ENCODE measurements around the gene PTPRF.

Gene PTPRF

GRCh38 chr1:43559714-43560113 is 29.0 kb downstream of the PTPRF start:
- Histone ChIP-seq H3K27me3 (ENCODE audit: control insufficient read depth in 5 of 5, insufficient read depth in 4 of 5, low read length in 5 of 5) (peaks cover 0 to 11% (median 0%) of the 10 kb centered on the region in 5 donors), H3K36me3 (ENCODE audit: control insufficient read depth in 5 of 5, insufficient read depth in 5 of 5, low read length in 5 of 5) (peaks cover 0 to 20% (median 14%) of the 10 kb centered on the region in 5 donors), H3K9ac (ENCODE audit: low read length in 5 of 5) (no peak overlapping the region), H3K27ac (ENCODE audit: low read depth, low read length) (no peak overlapping the region), H3K4me3 (ENCODE audit: low read depth in 1 of 5, low read length in 5 of 5) (peak overlapping the region in 2 of 5 donors; percentile 30 to 32), H3K4me1 (ENCODE audit: control insufficient read depth in 5 of 5, insufficient read depth in 5 of 5, low read length in 5 of 5) (peaks cover 8 to 74% (median 63%) of the 10 kb centered on the region in 5 donors), H3K9me3 (ENCODE audit: control insufficient read depth in 5 of 5, low read length in 5 of 5) (no peaks in the 10 kb centered on the region)

- Histone ChIP-seq H3K27ac (ENCODE audit: low read depth, low read length) (no peak overlapping the region), H3K36me3 (ENCODE audit: control insufficient read depth in 5 of 5, insufficient read depth in 5 of 5, low read length in 5 of 5) (peaks cover 0 to 20% (median 14%) of the 10 kb centered on the region in 5 donors), H3K27me3 (ENCODE audit: control insufficient read depth in 5 of 5, insufficient read depth in 4 of 5, low read length in 5 of 5) (peaks cover 0 to 11% (median 0%) of the 10 kb centered on the region in 5 donors), H3K4me1 (ENCODE audit: control insufficient read depth in 5 of 5, insufficient read depth in 5 of 5, low read length in 5 of 5) (peaks cover 10 to 74% (median 65%) of the 10 kb centered on the region in 5 donors), H3K4me3 (ENCODE audit: low read depth in 1 of 5, low read length in 5 of 5) (peak overlapping the region in 1 of 5 donors; percentile 32), H3K9me3 (ENCODE audit: control insufficient read depth in 5 of 5, low read length in 5 of 5) (no peaks in the 10 kb centered on the region), H3K9ac (ENCODE audit: low read length in 5 of 5) (no peak overlapping the region)
Observed at GRCh38 chr1:43560286-43560685, 29.6 kb downstream of the PTPRF start.

GRCh38 chr1:43563876-43564539 is 33.3 kb downstream of the PTPRF start:
- Histone ChIP-seq H3K36me3 (ENCODE audit: control insufficient read depth in 5 of 5, insufficient read depth in 5 of 5, low read length in 5 of 5) (peaks cover 0 to 20% (median 11%) of the 10 kb centered on the region in 5 donors), H3K9me3 (ENCODE audit: control insufficient read depth in 5 of 5, low read length in 5 of 5) (no peaks in the 10 kb centered on the region), H3K27me3 (ENCODE audit: control insufficient read depth in 5 of 5, insufficient read depth in 4 of 5, low read length in 5 of 5) (peaks cover 0 to 11% (median 0%) of the 10 kb centered on the region in 5 donors), H3K4me3 (ENCODE audit: low read depth in 1 of 5, low read length in 5 of 5) (no peak overlapping the region), H3K9ac (ENCODE audit: low read length in 5 of 5) (no peak overlapping the region), H3K27ac (ENCODE audit: low read depth, low read length) (peak overlapping the region; percentile 38), H3K4me1 (ENCODE audit: control insufficient read depth in 5 of 5, insufficient read depth in 5 of 5, low read length in 5 of 5) (peaks cover 10 to 76% (median 60%) of the 10 kb centered on the region in 5 donors)

- Histone ChIP-seq H3K36me3 (ENCODE audit: control insufficient read depth in 5 of 5, insufficient read depth in 5 of 5, low read length in 5 of 5) (peaks cover 0 to 21% (median 13%) of the 10 kb centered on the region in 5 donors), H3K27ac (ENCODE audit: low read depth, low read length) (no peak overlapping the region), H3K9ac (ENCODE audit: low read length in 5 of 5) (peak overlapping the region in 1 of 5 donors; percentile 49), H3K4me1 (ENCODE audit: control insufficient read depth in 5 of 5, insufficient read depth in 5 of 5, low read length in 5 of 5) (peaks cover 8 to 69% (median 52%) of the 10 kb centered on the region in 5 donors), H3K4me3 (ENCODE audit: low read depth in 1 of 5, low read length in 5 of 5) (peak overlapping the region; percentile 35 to 68 (median 55)), H3K9me3 (ENCODE audit: control insufficient read depth in 5 of 5, low read length in 5 of 5) (no peaks in the 10 kb centered on the region), H3K27me3 (ENCODE audit: control insufficient read depth in 5 of 5, insufficient read depth in 4 of 5, low read length in 5 of 5) (peaks cover 0 to 8% (median 0%) of the 10 kb centered on the region in 5 donors)
Observed at GRCh38 chr1:43564551-43565348, 34.1 kb downstream of the PTPRF start.

DNA sequence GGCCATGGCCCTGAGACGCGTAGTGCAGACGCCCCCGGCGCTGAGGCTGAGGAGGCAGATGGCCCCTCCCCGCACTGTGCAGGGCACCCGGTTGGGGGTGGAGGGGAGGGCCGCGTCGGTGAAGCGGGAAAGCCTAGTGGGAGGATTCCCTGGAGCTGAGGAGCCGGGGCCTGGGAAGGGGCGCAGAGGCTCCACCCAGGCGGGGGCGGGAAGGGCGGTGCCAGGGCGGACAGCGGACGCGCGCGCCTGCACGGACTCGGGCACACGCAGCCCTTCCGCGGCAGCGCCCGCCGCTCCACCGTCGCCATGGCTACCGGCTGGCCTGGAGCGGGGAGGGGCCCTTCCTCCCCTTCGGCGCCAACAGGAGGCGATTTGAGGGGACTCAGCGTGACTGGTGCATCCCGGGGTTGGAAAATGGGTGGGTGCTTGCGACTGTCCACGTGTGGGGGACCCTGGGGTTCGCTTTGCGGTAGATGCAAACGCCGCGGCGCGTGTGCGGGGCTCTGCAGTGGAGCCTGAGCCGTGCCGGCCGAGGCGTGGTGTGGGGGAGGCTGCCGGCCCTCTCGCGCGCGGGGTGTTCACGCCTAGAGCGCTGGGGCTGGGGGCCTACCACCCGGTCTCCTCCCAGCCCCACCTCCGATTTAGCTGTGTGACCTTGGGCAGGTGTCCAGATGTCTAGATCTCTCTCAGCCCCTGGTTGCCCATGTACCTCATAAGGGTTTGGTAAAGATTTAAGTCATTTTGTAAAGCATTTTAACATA is 35.1 kb downstream of the PTPRF start:
- H3K27ac ChIP-seq (ENCODE audit: low read depth, low read length) = peak overlapping the region; percentile 60
- peaks cover 8 to 66% (median 47%) of the 10 kb centered on the region in 5 donors for H3K4me1 ChIP-seq (ENCODE audit: control insufficient read depth in 5 of 5, insufficient read depth in 5 of 5, low read length in 5 of 5)
- H3K27me3 ChIP-seq (ENCODE audit: control insufficient read depth in 5 of 5, insufficient read depth in 4 of 5, low read length in 5 of 5) = no peaks in the 10 kb centered on the region
- no peaks in the 10 kb centered on the region for H3K9me3 ChIP-seq (ENCODE audit: control insufficient read depth in 5 of 5, low read length in 5 of 5)
- peak overlapping the region in 1 of 5 donors; percentile 49 for H3K9ac ChIP-seq (ENCODE audit: low read length in 5 of 5)
- H3K4me3 ChIP-seq (ENCODE audit: low read depth in 1 of 5, low read length in 5 of 5) = peak overlapping the region; percentile 35 to 68 (median 55)
- H3K36me3 ChIP-seq (ENCODE audit: control insufficient read depth in 5 of 5, insufficient read depth in 5 of 5, low read length in 5 of 5) = peaks cover 0 to 24% (median 14%) of the 10 kb centered on the region in 5 donors

DNA sequence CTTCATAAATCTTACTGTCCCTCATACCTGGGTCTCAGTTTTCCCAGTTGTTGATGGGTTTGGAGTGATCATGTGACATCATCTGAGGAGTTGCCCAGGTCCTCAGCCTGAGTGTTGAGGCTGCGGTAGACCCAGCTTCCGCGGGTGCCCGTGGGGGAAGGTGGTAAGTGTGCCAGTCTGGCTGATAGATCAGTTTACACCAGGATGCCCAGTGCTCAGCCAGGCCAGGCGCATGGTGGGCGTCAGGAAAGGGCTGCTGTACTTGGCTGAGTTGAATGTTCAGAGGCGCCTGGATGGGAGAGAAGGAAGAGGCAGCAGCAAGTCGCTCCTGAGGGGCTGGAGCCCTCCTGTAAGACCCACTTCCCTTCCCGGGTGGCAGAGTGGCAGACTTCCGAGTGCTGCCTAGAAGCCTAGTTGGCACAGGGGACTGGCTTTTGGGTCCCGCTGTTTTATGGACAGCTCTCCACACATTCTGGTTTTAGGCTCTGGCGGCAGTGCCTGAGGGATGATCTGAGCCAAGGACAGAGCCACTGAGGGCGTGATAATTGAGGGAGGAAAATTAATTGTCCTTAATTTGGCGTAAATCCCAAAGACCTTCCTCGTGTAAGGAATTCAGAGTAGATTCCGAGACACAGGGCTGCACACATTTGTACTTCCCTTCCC is 35.8 kb downstream of the PTPRF start:
- peaks cover 0 to 22% (median 13%) of the 10 kb centered on the region in 5 donors for H3K36me3 ChIP-seq (ENCODE audit: control insufficient read depth in 5 of 5, insufficient read depth in 5 of 5, low read length in 5 of 5)
- H3K9me3 ChIP-seq (ENCODE audit: control insufficient read depth in 5 of 5, low read length in 5 of 5) = no peaks in the 10 kb centered on the region
- H3K9ac ChIP-seq (ENCODE audit: low read length in 5 of 5) = no peak overlapping the region
- peaks cover 8 to 73% (median 52%) of the 10 kb centered on the region in 5 donors for H3K4me1 ChIP-seq (ENCODE audit: control insufficient read depth in 5 of 5, insufficient read depth in 5 of 5, low read length in 5 of 5)
- peak overlapping the region in 3 of 5 donors; percentile 35 to 68 (median 55) for H3K4me3 ChIP-seq (ENCODE audit: low read depth in 1 of 5, low read length in 5 of 5)
- H3K27ac ChIP-seq (ENCODE audit: low read depth, low read length) = peak overlapping the region; percentile 60
- no peaks in the 10 kb centered on the region for H3K27me3 ChIP-seq (ENCODE audit: control insufficient read depth in 5 of 5, insufficient read depth in 4 of 5, low read length in 5 of 5)

GRCh38 chr1:43569175-43569574 is 38.5 kb downstream of the PTPRF start:
- Histone ChIP-seq H3K9ac (ENCODE audit: low read length in 5 of 5) (no peak overlapping the region), H3K27ac (ENCODE audit: low read depth, low read length) (no peak overlapping the region), H3K36me3 (ENCODE audit: control insufficient read depth in 5 of 5, insufficient read depth in 5 of 5, low read length in 5 of 5) (peaks cover 0 to 24% (median 20%) of the 10 kb centered on the region in 5 donors), H3K4me3 (ENCODE audit: low read depth in 1 of 5, low read length in 5 of 5) (no peak overlapping the region), H3K9me3 (ENCODE audit: control insufficient read depth in 5 of 5, low read length in 5 of 5) (no peaks in the 10 kb centered on the region), H3K4me1 (ENCODE audit: control insufficient read depth in 5 of 5, insufficient read depth in 5 of 5, low read length in 5 of 5) (peaks cover 9 to 81% (median 63%) of the 10 kb centered on the region in 5 donors), H3K27me3 (ENCODE audit: control insufficient read depth in 5 of 5, insufficient read depth in 4 of 5, low read length in 5 of 5) (no peaks in the 10 kb centered on the region)

DNA sequence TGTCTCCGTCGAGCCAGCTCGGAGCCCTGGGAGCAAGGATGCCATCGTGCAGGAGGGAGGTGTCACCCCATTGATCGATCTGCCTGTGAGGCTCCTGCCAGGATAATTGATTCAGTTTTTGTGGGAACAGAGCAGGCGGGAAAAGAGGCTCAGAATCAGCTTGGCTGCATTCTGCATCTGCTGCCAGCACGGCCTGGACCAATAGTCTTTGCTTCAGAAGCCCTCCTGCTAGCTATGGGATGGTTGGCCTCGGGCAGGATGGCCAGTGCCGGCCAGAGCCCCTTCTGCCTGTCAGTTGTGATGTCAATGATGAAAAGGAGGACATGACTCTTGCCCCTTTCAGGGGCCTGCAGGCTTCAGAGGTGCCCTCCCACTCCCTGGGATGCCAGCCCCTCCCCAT is 39.6 kb downstream of the PTPRF start:
- Histone ChIP-seq H3K27me3 (ENCODE audit: control insufficient read depth in 5 of 5, insufficient read depth in 4 of 5, low read length in 5 of 5) (no peaks in the 10 kb centered on the region), H3K9me3 (ENCODE audit: control insufficient read depth in 5 of 5, low read length in 5 of 5) (no peaks in the 10 kb centered on the region), H3K27ac (ENCODE audit: low read depth, low read length) (no peak overlapping the region), H3K9ac (ENCODE audit: low read length in 5 of 5) (no peak overlapping the region), H3K4me3 (ENCODE audit: low read depth in 1 of 5, low read length in 5 of 5) (no peak overlapping the region), H3K4me1 (ENCODE audit: control insufficient read depth in 5 of 5, insufficient read depth in 5 of 5, low read length in 5 of 5) (peaks cover 4 to 79% (median 52%) of the 10 kb centered on the region in 5 donors), H3K36me3 (ENCODE audit: control insufficient read depth in 5 of 5, insufficient read depth in 5 of 5, low read length in 5 of 5) (peaks cover 0 to 31% (median 20%) of the 10 kb centered on the region in 5 donors)

- Histone ChIP-seq H3K4me1 (ENCODE audit: control insufficient read depth in 5 of 5, insufficient read depth in 5 of 5, low read length in 5 of 5) (peaks cover 4 to 75% (median 47%) of the 10 kb centered on the region in 5 donors), H3K27me3 (ENCODE audit: control insufficient read depth in 5 of 5, insufficient read depth in 4 of 5, low read length in 5 of 5) (no peaks in the 10 kb centered on the region), H3K9ac (ENCODE audit: low read length in 5 of 5) (no peak overlapping the region), H3K27ac (ENCODE audit: low read depth, low read length) (no peak overlapping the region), H3K4me3 (ENCODE audit: low read depth in 1 of 5, low read length in 5 of 5) (no peak overlapping the region), H3K36me3 (ENCODE audit: control insufficient read depth in 5 of 5, insufficient read depth in 5 of 5, low read length in 5 of 5) (peaks cover 0 to 33% (median 21%) of the 10 kb centered on the region in 5 donors), H3K9me3 (ENCODE audit: control insufficient read depth in 5 of 5, low read length in 5 of 5) (no peaks in the 10 kb centered on the region)
Observed at GRCh38 chr1:43570715-43571114, 40.0 kb downstream of the PTPRF start.
